ENCODE measurements around the gene NT5M.

The NT5M gene

DNA sequence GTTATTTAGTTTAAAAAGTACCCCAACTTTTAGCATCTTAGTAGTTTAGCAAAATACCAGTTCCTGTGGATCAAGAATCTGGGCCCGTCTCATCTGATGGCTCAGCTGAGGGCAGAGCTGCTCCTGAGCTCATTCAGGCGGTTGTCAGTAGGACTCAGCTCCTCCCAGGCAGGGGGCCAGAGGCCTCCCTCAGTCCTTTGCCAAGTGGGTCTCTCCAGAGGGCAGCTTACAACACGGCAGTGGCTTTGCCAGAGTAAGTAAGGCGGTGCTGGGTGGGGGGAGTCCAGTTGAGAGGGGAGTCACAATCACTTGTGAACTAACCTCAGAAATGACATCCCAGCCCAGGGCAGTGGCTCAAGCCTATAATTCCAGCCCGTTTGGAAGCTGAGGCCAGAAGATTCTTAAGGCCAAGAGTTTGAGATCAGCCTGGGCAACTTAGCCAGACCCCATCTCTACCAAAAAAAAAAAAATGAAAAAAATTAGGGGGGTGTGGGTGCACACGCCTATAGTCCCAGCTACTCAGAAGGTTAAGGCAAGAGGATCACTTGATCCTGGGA is 92.2 kb downstream of the NT5M start:
- DNase-seq (ENCODE audit: low spot score) = no peak

DNA sequence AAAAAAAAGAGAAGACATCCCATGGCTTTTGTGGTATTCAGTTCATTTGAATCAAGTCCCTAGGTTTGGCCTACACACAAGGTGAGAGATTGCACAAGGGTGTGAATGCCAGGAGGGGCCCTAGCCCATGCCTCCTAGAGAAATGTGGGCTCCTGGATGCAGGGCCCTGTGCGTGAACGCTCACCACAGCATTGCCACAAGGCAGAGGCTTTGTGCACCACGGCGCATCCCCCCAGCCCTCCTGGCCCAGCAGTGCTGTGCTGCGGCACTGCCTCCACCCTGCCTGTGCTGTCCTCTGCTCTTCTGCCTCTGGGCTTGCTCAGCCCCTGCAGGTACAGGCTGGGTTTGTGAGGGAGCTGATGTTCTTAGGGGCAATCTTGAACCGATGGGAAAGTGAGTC is 92.7 kb downstream of the NT5M start:
- DNase-seq (ENCODE audit: low spot score) = no peak

All from SW480 (cell line).